GM18505 (cell line): ENCODE results near the gene CDHR2.

ENCODE experiments used
- ATAC-seq: cut with Tn5 transposase; IDR thresholded peaks from one replicate; pipeline ENCODE4 v1.9.1; 2021; ENCODE audit not compliant: unreplicated experiment
- POLR2A ChIP-seq: IDR thresholded peaks from 4 replicates; pipeline ENCODE4 v1.6.1; 2011; ENCODE audit warnings: borderline replicate concordance; ENCODE audit not compliant: insufficient read depth, insufficient read length; ENCODE audit errors: extremely low read depth

The CDHR2 gene

DNA sequence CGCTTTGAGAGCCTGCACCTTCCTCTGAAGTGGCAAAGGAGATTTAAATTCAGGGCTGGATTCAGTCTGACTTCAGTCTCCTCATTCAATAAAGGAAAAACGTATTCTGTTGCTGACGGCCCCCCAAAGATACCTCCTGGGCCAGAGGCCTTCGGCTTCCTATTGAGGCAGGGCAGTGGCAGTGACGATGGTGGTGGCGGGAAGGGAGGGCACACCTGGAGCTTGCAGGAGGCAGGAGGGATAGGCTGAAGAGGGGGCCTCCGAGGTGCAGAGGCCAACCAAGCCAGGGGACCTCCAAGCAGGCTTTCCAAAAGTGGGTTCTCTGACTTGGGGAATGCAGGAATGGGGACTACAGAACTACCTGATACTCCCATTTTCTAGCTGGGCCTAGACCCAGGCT lies 27.9 kb upstream of the CDHR2 start:
- no peak for ATAC-seq
- TF ChIP-seq POLR2A: no peak

GRCh38 chr5:176521699-176522263 lies 27.4 kb upstream of the CDHR2 start:
- no peak for ATAC-seq
- no peak for TF ChIP-seq POLR2A

GRCh38 chr5:176524138-176524537 lies 25.0 kb upstream of the CDHR2 start:
- TF ChIP-seq POLR2A: no peak
- ATAC-seq: no peak

DNA sequence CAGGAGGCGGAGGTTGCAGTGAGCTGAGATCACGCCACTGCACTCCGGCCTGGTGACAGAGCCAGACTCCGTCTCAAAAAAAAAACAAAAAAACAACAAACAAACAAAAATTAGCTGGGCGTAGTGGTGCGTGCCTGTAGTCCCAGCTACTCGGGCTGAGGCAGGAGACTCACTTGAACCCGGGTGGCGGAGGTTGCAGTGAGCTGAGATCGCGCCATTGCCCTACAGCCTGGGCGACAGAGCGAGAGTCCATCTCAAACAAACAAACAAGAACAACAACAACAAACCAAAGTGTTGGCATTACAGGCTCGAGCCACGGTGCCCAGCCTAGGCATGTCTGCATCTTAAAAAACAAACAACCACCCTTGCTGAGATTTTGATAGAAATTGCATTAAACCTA lies 24.2 kb upstream of the CDHR2 start:
- TF ChIP-seq POLR2A: no peak
- ATAC-seq: no peak

DNA sequence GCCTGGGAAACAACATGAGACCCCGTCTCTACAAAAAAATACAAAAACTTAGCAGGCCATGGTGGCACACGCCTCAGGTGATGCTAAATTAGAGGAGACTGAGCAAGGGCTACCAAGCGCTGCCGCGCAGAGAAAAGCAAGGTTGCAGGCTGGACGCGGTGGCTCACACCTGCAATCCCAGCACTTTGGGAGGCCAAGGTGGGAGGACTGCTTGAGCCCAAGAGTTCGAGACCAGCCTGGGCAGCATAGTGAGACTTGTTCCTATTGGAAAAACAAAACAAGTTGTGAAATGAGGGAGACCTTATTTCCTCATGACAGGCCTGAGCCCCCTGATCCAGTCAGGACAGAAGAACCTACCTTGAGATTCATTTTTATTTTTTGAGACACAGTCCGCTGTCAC lies 23.5 kb upstream of the CDHR2 start:
- no peak for ATAC-seq
- TF ChIP-seq POLR2A: no peak

GRCh38 chr5:176526462-176526861 lies 22.7 kb upstream of the CDHR2 start:
- no peak for TF ChIP-seq POLR2A
- no peak for ATAC-seq

DNA sequence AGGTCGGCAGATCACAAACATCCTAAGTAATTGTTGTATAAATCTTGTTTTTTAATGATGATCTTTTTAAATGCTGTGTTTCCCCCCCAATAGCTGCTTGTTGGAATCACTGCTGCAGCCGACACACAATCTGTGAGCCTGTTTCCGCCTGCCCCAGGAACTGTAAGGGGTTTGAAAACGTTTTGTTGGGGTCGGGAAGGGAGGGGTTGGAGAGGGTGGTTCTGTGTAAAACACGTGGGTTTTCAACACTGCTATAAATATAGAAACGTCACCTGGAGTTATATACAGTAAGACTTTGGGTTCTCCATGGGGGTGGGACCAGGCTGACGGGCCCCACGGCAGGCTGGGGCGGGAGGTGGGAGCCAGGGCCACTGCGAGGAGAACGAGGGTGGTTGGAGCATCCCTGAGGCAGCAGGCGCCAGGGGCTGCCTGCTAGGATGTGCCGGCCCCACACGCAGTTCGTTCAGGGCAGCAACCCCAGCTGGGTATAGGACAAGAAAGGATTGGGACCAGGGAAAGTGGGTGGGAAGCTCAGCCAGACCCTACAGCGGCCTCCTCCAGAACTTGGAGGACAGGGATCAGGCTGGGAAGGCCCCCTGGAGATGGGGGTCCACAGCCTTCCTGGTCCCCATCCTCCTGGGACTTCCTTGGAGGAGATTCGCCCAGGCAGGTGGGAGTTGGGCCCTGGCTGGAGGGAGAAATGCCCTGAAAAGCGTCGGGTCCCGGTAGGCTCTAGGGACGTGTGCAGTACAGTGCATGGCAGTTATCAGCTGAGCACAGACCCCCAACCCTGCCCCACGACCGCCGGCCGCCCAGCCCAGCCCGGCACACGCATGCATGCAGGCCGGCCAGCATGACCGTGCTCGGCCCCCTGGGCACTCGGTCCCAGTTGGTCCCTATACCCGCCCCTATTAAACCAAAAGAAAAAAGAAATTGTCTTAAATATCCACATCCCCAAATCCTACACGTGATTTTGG lies 21.6 kb upstream of the CDHR2 start:
- no peak for ATAC-seq
- TF ChIP-seq POLR2A: no peak

DNA sequence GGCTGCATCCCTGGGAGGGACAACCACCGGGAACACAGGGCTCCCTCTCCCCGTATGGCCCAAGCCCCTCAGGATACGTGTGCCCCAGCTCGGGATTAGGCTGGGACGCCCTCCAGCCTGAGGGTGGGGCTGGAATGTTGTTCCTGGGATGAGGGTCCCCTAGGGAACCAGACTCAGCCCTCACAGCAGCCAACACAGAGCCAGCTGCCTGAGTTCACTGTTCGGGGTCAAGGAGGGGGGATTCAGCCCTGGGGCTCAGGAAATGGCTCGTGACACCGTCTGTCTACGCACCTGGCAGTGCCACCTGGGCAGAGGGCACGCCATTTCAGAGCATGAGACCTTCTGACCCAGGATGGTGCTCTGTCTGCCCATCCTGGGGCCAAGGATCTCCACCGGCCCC lies 20.8 kb upstream of the CDHR2 start:
- ATAC-seq: no peak
- no peak for TF ChIP-seq POLR2A

DNA sequence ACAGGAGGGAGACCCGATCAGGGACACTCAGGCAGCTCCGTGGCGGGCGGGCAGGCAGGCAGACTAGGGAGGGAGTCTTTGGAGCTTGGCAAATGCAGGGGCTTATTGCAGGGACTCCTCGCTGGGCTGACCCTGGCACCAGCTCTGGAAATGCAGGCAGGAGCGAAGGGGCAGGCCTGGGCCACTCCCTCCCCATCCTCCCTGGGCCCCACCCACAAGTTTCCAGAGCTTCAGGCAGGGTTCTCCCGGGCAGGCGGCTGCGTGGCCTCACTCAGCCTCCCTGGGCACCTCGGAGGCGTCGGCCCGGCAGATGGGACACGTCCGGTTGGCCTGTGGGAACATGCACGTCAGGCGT lies 20.4 kb upstream of the CDHR2 start:
- ATAC-seq: no peak
- TF ChIP-seq POLR2A: no peak

- ATAC-seq: no peak
- no peak for TF ChIP-seq POLR2A
Observed at GRCh38 chr5:176529116-176529740, 19.9 kb upstream of the CDHR2 start.

DNA sequence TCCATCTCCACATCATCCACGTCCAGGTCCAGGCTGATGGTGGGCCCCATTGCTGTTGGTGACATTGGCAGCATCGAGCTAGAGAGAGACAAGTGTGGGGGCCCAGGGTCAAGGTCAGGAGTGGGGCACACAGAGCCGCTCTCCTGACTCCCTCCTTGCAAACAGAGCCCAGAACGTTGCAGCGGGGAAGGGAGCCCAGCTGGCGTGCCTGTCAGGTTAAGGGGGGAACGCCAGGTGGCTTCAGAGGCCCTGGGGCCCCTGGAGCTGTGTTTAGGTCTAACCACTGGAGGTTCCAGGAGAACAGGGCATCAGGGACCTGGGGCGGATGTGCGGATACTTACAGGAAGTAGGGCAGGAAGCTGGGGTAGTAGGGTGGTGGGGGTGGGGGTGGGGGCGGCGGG lies 19.4 kb upstream of the CDHR2 start:
- TF ChIP-seq POLR2A: no peak
- ATAC-seq: no peak

- ATAC-seq: no peak
- TF ChIP-seq POLR2A: no peak
Observed at GRCh38 chr5:176530393-176530982, 18.7 kb upstream of the CDHR2 start.
